ENCODE measurements around the gene USB1. TPM values are rescaled to one million over a fixed set of nuclear protein-coding genes. Genes with fewer than 3 reads are reported as not detected.

Gene USB1
- total RNA-seq, 1 experiment from 2014 or later = 106 TPM

GRCh38 chr16:58041628-58041955, 40.4 kb downstream of the USB1 start:
- Histone ChIP-seq H3K27ac (ENCODE audit: low read depth, low read length, poor library complexity, severe bottlenecking) (no peak overlapping the region), H3K9me3 (ENCODE audit: low read depth, low read length, poor library complexity, severe bottlenecking) (no peaks in the 10 kb centered on the region), H3K36me3 (ENCODE audit: insufficient read depth, low read length, poor library complexity, severe bottlenecking) (no peaks in the 10 kb centered on the region), H3K27me3 (replicated peaks; ENCODE audit: insufficient read depth, low read depth, low read length, poor library complexity) (no peaks in the 10 kb centered on the region), H3K4me1 (ENCODE audit: insufficient read depth, low read length, poor library complexity, severe bottlenecking) (no peaks in the 10 kb centered on the region), H3K4me3 (ENCODE audit: low read depth, low read length, poor library complexity, severe bottlenecking) (no peak overlapping the region)
- intact Hi-C loops (cut with micrococcal nuclease; ENCODE audit: unreplicated experiment) = no loop called here
- ChIA-PET POLR2A (ENCODE audit: low non-redundant PET) (no interaction called here), CTCF (no interaction called here)
- no TSS peak for BruUV-seq (replicated peaks)
- no peak for TF ChIP-seq CTCF (conservative IDR thresholded peaks at IDR 0.05; ENCODE audit: low read depth, low read length)
- no peak for TF ChIP-seq EZH2 (IDR thresholded peaks at IDR 0.05; ENCODE audit: borderline replicate concordance, low read depth, low read length, poor library complexity, severe bottlenecking)
- DNase-seq (ENCODE audit: low spot score) = no peak

DNA sequence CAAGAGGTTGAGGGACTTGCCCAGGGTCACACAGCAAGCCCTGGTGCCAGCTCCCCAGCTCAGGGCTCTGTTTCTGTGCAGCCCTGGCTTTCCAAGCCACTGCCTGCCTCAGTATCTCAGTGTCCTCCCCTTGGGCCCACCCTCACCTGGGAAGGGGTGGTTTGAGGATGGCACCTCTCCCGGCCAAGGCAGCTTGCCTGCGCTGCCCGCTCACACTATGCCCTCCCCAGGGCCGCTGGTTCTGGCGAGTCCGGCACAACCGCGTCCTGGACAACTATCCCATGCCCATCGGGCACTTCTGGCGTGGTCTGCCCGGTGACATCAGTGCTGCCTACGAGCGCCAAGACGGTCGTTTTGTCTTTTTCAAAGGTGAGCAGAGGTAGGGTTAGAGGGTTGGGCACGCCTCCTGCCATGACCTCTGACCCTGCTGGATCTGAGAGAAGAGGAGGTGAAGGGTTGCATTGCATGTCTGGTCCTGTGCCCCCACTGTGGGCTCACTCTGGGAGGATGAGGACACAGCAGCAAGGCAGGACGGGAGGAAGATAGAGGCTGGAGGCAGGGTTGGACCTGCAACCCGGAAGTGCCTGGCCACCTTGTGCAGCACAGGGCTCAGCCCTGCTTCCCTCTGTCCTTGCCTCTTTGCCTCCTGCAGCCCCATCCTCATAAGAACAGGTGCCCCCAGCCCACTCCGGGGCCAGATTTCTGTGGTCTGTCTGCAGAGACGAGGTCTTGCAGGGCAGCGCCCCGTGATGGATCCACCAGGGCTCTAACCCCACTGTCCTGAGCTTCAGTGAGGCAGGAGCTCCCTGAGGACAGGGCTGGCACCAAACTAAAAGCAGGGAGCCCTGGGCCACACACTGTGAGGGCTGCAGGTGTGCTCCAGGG, 41.0 kb downstream of the USB1 start:
- intact Hi-C loops (cut with micrococcal nuclease; ENCODE audit: unreplicated experiment) = no loop called here
- ChIA-PET POLR2A (ENCODE audit: low non-redundant PET) (no interaction called here), CTCF (no interaction called here)
- Histone ChIP-seq H3K9me3 (ENCODE audit: low read depth, low read length, poor library complexity, severe bottlenecking) (no peaks in the 10 kb centered on the region), H3K36me3 (ENCODE audit: insufficient read depth, low read length, poor library complexity, severe bottlenecking) (no peaks in the 10 kb centered on the region), H3K27ac (ENCODE audit: low read depth, low read length, poor library complexity, severe bottlenecking) (no peak overlapping the region), H3K4me3 (ENCODE audit: low read depth, low read length, poor library complexity, severe bottlenecking) (no peak overlapping the region), H3K27me3 (replicated peaks; ENCODE audit: insufficient read depth, low read depth, low read length, poor library complexity) (no peaks in the 10 kb centered on the region), H3K4me1 (ENCODE audit: insufficient read depth, low read length, poor library complexity, severe bottlenecking) (no peaks in the 10 kb centered on the region)
- BruUV-seq (replicated peaks) = no TSS peak
- no peak for DNase-seq (ENCODE audit: low spot score)
- TF ChIP-seq EZH2 (IDR thresholded peaks at IDR 0.05; ENCODE audit: borderline replicate concordance, low read depth, low read length, poor library complexity, severe bottlenecking) (no peak), CTCF (conservative IDR thresholded peaks at IDR 0.05; ENCODE audit: low read depth, low read length) (no peak)

DNA sequence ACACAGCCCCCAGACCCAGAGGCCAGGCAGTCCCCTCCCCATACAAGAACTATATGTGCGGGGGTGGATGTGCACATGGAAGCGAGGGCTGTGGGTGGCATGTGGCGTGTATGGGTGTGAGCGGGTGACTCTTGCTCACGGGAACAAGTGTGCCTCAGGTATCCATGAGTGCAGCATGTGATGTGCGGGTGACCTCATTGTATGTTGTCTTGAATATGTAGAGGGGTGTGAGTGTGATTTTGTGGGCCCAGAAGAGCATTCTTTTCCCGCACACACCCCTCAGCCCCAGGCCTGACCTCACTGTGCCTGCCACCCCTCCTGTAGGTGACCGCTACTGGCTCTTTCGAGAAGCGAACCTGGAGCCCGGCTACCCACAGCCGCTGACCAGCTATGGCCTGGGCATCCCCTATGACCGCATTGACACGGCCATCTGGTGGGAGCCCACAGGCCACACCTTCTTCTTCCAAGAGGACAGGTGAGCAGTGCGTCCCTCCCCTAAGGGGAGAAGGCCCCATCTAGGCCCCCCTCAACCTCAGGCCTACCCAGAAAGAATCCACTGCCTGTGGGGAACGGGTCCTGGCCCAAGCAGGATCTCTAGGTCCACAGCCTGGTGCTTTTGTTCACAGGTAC, 41.8 kb downstream of the USB1 start:
- no peak overlapping the region for H3K27ac ChIP-seq (ENCODE audit: low read depth, low read length, poor library complexity, severe bottlenecking)
- intact Hi-C loops (cut with micrococcal nuclease; ENCODE audit: unreplicated experiment) = no loop called here
- H3K4me3 ChIP-seq (ENCODE audit: low read depth, low read length, poor library complexity, severe bottlenecking) = no peak overlapping the region
- H3K36me3 ChIP-seq (ENCODE audit: insufficient read depth, low read length, poor library complexity, severe bottlenecking) = no peaks in the 10 kb centered on the region
- no TSS peak for BruUV-seq (replicated peaks)
- no peak for DNase-seq (ENCODE audit: low spot score)
- no peaks in the 10 kb centered on the region for H3K9me3 ChIP-seq (ENCODE audit: low read depth, low read length, poor library complexity, severe bottlenecking)
- H3K4me1 ChIP-seq (ENCODE audit: insufficient read depth, low read length, poor library complexity, severe bottlenecking) = no peaks in the 10 kb centered on the region
- no peaks in the 10 kb centered on the region for H3K27me3 ChIP-seq (replicated peaks; ENCODE audit: insufficient read depth, low read depth, low read length, poor library complexity)
- ChIA-PET CTCF (no interaction called here), POLR2A (ENCODE audit: low non-redundant PET) (no interaction called here)
- TF ChIP-seq EZH2 (IDR thresholded peaks at IDR 0.05; ENCODE audit: borderline replicate concordance, low read depth, low read length, poor library complexity, severe bottlenecking) = no peak
- TF ChIP-seq CTCF (conservative IDR thresholded peaks at IDR 0.05; ENCODE audit: low read depth, low read length) = no peak
